Fibroblast of upper back skin (primary cell): Measurements from ENCODE around the gene DUS1L.

ENCODE experiments used
- DNase-seq: peaks from one replicate; pipeline ENCODE4 v3.0.0-alpha.2; 2013

Gene DUS1L

DNA sequence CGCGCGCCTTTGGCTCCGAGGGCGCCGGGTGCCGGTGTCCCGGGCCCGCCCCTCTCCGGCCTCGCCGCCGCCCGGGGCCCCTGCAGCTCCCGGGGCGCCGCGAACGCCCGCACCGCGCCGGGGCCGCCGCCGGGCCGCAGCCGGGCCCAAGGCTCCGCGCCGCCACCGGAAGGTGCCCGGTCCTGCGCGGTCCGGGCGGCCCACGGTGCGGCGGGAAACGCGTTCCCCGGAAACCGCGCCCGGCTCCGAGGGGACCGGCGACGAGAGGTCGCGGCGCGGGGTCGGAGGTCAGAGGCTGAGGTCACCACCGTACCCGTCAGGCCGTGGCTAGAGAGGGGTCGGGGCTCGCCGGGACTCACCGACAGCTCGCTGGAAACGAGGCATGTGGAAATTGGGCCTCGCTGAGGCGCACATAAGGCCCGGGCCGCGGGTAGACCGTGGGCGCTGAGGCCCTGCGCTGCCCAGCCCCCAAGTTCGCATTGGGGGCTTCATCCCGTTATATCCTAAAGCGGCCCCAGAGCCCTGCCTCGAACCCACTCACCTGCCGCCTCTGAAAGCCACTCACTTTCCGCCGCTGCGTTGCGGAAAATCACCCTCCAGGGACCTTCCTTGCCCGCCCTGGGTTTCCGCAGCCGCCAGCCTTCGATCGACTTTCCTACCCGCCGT, at the start of gene DUS1L:
Gene DUS1L (minus strand): TSS at position 167 of the 666 bp plus-strand sequence. CDS start 745 bp downstream, outside the sequence.
- DNase-seq = peak; percentile 36

DNA sequence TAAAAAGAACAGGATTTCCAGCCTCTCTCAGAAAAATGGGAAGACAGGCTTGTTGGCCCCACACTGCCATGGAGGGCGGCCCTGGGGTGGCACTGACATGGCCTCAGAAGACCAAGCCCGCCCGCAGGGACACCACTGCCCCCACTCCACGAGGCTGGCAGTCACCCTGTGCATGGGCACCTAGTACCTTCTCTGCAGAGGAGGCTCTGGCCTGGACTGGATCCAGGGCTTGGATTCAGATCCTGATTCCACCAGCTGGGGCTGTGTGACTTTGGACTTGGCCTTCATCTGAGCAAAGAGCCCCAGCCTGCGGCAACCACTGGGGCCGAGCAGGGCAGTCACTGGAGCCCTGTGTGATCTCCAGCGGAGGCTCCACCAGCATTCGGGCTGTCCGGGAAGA, 49.3 kb upstream of the DUS1L start:
- no peak for DNase-seq

DNA sequence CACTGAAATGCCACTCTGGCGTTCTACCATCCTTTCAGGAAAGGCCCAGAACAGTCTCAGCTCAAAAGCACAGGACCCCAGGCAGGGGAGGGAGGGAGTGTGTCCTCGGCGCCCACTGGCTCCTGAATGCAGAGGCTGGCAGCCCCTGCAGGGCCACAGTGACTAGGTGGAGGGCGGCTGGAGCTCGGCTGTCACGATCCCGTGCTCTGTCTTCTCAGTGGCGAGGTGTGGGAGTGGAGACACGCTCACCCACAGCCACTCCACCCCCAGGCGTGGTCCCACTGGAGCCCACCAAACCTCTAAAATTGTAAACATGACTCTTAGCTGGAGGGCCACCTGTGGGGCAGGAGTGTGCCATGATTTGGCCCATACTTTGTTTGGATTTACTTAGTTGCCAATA, 48.8 kb upstream of the DUS1L start:
- no peak for DNase-seq

DNA sequence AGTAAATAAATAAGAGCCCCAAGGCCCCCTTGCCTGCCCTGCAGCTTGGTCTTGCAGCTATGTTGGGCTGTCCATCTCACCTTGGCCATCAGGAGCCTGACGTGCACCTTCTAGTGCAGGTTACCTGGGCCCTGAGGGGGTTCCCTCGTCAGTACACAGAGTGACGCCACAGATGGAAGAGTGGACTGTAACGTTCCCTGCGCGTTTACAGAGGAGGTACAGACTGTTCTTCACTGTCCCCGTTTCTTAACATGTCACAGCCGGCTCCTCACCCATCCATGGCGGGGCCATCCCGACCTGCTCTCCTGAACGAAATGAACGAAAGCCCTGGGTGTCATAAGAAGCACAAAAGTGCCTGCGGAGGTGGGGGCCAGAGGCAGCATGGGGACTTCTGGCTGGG, 48.3 kb upstream of the DUS1L start:
- DNase-seq = no peak

DNA sequence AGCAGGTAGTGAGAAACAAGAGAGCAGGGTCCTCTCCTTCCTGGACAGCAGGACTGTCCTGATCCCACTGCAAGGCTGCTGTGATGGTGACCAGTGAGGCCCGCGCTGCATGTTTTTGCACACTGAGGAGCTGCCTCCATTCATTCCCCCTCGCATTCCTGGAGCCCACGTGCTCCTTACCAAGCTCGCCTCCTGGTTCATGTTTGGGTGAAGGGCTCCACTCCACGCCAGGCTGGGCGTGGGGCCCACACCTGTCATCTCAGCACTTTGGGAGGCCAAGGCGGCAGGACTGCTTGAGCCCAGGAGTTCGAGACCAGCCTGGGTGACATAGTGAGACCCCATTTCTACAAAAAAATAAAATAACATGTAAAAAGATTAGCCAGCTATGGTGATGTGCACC, 47.8 kb upstream of the DUS1L start:
- no peak for DNase-seq

DNA sequence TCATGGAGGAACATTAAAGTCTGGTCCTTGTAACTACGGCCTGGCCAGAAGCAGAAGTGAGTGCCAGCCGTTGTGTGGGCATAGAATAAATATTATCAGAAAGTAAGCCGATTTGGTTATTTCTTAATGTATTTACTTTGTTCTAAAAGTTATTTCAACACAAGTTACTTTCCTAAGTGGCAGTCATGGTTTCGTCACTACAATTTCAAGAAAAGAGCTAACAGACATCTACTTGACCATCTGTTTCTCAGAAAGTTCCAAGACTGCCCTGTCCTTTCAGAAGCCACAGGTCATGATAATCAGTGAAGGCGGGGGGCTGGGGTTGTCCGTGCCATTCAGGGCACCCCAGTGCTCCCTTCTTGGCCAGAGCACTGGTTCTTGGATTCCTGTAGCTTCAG, 47.3 kb upstream of the DUS1L start:
- no peak for DNase-seq

DNA sequence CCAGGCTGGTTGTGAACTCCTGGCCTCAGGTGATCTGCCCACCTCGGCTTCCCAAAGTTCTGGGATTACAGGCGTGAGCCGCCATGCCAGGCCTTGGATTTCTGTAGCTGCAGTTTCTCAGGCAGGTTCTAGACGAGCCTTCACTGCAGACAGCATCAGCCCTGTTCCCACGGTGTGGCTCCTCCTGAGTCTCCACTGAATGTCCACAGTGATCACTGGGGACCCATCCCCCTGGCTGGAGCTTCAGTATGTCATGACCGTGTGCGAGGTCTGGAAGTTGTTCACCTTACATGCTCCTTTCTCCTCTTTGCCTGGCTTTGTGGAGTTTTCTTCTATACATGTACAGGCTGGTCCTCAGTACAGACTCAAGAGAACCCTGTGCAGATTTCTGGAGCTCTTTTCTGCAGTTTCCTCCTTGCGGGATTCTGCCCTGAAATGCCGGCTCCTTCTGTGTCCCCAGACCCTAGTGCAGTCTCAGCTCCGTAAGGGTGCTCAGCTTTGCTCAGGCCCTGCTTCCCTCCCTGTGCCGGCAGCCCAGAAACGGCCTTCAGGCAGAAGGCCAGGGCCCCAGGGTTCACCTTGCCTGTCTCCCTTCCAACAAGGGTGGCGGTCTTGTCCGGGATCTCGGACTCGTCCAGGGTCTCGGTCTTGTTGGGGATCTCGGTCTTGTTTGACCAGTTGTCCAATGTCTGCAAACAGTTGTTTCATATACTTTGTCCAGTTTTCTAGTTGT, 46.7 kb upstream of the DUS1L start:
- DNase-seq = no peak

DNA sequence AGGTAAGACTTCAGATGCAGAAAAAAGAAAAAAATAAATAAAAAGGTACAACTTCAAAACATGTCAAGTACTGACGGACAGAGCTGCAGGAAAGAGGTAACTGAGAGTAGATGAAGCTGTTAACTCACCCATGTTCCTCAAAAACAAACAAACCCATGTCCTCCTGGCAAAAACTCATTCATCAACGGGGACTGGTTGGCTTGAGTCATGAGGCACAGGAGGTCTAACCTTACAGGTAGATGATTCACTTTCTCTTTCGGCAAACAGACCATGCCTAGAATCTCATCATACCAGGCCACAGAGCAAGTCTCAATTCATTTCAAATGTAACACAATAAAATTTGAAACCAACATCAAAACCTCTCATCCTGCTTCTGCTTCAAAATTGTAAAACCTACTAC, 44.7 kb upstream of the DUS1L start:
- no peak for DNase-seq

DNA sequence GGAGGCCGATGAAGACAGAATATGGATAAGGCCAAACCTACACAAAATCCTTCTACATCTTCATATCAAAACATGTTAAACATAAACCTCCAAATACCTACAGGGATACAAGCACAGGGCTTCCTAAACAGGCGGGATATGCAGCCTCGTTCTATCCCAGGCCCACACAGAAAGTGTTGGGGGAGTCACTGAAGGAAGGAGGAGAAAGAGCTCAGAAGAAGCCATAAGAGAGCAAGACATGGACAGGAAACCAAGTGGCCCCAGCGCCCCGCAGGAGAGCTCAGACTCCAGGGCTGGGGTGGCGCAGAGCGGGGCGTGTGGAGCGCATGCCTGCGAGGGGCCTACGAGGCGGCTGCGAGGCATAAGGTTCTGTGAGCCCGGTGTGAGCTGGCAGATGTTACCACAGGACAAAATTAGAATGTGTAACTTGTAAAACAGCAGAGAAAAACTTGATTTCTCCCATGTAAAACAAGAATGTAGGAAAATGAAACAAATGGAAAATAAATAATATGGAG, 43.4 kb upstream of the DUS1L start:
- no peak for DNase-seq

DNA sequence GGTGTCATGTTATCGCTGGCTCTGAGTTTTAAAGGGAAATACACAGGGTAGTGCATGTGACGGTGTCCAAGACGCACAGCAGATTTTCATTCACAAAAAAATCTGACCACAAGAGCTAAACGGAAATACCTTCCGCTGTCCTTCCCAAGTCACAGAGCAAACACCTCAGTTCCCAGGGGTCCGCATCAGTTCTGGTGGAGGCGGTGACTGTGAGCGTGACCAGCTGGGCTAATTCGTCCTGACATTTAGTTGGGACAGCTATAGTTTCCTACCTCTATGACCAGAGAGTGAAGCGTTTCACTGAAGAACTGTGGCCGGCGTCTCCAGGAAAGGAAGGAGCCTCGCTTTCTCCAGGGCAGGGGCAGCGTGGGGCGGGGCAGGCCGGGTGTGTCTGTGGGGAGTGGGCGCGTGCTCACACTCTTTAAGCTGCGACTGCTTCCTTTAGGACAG, 42.9 kb upstream of the DUS1L start:
- no peak for DNase-seq

DNA sequence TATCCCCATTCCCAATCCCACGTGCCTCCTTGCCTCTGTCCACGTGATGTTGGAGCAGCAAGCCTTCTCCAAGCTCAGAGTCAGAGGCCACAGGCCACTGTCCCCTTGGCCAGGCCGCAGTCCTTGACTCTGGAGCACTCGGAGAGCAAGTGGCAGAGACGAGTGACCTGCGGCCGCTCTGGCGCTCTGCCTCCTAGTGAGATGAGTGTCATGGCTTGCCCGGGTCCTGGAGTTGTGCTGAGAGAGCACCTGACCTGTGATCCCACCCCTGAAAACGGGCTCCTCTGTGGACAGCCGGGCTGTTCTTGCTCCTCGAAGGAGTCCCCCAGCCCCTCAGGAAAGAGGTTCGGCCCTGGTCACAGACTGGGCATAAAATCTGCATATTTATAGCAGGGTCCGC, 42.4 kb upstream of the DUS1L start:
- DNase-seq = no peak

DNA sequence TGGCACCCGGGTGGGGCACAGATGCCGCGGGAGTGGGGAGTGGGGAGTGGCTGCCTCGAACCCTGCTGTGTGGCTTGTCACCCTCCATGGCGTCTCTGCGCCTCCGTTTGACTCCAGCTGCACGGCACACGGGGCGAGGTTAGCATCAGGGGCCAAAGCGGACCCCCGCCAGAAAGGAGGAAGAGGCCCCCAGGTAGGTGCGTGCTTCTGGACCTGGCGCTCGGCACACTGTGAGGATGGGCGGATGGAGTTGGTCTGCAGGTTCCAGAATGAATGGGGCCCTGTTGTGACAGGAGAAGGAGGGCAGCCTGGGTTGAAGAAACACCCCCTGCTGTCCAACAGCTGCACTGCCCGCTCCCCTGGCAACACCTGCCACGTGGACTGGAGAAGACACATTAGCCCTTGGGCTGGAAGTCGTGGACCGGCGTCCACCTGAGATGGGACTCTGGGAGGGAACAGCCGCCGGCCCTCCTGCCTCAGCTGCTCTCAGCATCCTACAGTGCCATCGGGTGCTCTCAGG, 41.8 kb upstream of the DUS1L start:
- no peak for DNase-seq

DNA sequence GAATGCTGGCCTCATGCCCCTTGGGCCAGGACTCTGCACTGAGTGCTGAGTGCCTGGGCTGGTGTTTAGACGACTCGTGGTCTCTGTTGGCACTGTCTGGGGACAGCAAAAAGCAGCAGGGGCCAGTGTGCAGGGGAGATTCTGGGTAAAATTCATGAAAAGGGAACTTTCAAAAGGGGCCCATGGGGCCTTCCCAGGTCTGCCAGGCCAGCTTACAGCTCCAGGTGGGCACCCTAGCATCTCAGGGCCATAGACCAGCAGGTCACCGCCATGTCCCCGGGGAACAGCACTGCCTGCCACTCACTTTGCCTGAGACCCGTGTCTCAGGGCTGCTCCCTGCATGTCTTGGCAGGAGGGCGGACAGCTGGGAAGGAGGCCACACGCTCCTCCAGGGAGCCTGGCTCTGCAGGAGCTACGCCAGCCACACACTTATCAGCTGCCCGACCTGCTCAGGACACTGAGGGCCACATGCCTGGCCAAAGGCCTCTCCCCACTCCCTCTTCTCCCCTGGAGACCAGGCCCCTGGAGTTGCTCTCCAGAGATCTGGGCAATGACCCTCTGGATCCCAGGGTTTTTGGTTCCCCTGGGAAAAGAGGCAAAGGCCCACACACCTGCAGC, 41.2 kb upstream of the DUS1L start:
- DNase-seq = no peak

DNA sequence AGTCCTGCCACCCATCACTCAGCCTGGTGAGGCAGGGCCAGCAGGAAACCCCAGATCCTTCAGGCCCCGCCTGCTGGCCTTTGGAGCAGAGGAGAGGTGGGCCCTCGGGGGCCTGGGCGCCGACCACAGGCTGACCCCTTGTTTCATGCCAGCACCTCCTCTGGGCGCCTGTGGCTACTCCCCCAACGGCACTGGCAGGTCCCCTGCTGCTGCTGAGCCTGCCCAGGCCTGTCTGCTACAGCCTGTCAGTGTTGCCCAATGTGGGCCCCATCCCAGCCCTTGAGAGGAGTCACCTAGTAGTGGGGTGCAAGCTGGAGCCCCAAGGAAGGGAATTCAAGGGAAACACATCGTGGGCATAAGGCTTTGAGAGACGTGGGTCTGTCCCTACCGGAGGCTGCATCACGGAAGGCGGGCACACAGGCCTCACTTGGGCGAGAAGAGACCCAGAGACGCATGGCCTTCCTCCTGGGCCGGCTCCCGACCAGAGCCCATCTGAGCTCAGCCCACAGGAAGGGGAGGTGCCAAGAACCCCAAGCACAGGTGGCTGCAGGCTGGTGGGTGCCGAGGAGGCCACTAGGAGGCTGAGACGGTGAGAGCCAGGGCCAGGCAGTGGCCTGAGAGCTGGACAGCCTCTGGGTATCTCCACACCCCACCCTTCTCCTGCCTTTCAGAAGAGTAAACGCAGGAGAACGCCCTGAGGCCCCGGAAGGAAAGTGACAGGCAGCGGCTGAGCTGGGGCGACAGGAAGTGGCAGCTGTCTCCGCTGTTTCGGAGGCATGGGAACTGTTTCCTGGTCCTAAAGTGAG, 40.5 kb upstream of the DUS1L start:
- no peak for DNase-seq

DNA sequence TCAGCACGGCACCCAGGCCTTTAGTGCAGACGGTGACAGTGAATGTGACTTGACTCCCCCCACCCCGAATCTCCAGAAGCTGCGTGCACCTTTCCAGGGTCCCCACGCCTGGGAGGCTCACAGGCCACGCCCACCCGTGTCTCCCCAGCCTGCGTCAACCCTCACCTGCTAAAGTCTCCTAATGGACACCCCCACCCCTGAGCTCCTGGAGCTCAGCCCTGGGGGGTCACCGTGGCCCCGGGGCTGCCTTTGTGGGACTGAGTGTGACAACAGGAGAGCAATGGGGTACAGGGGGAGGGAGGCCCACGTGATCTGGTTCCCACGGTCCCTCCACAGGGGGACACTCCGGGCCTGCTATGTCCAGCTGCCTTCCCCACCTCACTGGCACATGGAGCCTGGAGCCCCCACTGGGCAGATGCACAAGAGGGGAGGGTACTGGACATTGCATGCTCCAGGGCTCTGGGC, 39.8 kb upstream of the DUS1L start:
- no peak for DNase-seq

DNA sequence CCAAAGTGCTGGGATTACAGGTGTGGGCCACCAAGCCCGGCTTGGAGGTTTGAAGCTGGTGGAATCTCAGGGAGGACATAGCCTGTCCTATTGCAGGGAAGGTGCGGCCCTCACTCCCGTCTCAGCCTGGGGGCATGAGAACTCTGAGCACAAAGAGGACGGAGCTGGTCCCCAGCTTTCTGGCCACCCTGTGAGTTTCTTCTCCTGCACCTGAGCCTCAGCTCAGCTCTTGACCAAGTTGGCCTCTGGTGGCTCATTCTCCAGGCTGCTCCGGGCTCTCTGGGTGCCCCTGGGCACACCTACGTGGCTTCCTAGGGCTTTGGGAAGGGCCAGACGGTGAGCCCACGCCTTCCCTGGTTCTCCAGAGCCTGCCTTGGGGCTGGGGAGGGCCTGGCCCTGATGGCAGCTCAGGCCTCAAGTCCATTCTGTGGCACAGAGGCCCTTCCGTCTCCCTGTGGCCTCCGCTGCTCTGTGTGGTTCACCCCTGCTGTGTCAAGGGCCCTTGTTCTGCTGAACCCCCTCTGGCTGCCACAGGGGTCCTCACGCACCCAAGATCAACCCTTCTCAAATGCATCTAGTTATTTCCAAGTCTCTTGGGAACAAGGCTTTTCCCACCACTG, 39.3 kb upstream of the DUS1L start:
- DNase-seq = no peak

DNA sequence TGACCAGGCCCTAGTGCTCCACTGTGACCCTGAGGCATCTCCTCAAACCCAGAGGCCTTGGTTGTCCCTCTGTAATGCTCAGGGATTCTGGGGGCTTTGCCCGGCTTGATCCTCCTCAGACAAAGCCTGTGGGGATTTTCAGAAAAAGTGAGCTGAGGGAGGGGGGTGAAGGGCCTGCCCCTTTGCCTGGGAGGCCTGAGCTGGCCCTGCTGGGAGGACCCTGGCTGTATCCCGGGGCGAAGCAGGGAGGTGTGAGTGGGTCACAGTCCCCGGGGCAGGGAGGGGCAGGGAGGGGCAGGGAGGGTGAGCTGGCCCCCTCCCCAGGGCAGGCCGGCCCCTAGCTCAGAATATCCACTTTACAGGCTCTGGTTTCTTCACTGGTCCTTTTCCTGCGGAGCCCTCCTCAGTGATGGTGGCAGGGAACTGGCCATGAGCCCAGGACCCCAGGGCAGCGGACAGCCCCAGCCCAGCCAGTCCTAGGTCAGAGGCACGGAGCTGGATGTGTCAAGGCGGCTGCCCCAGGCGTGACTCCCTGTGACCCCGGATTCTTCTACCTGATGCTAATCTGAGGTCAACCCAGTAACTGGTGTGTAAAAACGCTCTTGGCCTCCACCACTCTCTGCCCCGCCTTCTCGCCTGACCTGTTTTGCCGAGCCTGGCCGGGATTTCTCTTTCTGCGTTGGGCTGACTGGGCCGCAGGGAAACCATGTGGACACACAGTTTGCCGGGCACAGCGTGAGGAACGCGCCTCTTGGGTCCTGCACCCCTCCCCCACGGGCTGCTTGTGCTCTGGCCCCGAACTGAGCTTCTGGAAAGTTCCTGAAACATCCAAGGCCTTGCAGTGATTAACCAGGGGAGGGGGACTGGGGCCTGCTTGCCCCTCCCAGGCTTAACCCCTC, 38.2 kb upstream of the DUS1L start:
- DNase-seq = peak; percentile 28

DNA sequence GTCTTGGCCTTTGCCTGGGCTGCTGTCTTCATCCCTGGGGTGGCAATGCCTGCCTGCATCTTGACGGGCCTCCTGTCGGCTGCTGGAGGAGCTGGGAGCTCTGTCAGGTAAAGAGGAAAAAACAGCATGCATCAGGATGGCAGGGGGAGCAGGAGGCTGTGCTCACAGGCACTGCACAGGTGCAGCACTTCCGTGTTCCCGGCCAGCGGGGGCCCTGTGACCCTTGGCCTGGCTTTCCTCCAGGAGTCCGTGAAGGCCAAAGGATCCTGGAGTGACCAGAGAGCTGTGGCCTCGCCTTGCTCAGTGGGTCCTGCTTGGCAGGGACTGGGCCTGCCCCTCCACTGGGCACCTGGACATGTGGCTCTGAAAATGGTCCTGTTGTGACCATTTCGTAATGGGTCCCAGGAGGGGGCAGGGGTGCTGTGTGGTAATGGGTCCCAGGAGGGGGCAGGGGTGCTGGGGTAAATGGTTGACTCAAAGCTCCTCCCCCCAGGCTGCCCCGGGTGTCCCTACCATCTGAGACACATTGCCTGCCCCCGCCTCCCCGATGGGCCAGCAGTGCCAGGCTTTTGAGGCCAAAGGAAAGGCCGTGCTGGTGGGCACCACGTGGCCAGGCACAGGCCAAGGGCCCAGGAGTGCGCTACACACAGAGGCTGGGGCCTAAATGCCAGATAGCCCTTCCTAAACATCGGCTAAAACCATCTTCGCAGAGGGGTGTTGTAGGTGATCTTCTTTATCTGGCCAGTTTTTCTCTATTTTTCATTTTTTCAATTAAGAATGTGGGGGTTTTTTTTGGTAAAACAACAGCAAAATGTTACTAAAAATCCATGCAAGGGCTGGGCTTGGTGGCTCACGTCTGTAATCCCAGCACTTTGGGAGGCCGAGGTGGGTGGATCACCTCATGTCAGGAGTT, 36.4 kb upstream of the DUS1L start:
- no peak for DNase-seq

DNA sequence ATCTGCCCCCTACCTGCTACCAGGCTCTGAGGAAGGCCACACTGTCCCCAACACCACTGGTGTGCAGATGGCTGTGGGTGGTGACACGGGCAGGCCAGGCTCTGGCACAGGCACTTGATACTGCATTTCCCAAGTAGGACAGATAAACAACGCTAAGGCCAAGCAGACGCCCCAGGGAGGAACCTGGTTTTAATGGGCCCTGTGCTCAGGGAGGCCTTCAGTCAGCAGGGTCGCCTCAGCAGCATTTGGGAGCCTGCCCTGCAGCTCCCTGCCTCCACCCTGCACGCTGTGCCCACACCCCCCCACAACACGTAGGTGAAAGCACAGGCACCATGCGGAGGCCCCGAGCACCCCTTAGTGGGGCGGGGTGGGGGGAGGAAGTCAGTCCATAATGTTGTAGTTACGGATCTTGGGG, 35.7 kb upstream of the DUS1L start:
- DNase-seq = no peak
